A673 (cell line): Measurements from ENCODE around the gene C1orf35. TPM values are rescaled to one million over a fixed set of nuclear protein-coding genes. Genes with fewer than 3 reads are reported as not detected.

ENCODE experiments used
- BruUV-seq: library from RNA; stranded (reverse); fragments of 400-500 nt; replicated peaks from 2 replicates; lab custom pipeline; 2021; lab: Mats Ljungman, UMichigan
- CTCF ChIA-PET: fragments of 300-600 bp; sonication (Branson Sonifier 250); formaldehyde crosslinking; loops from one replicate; lab custom pipeline; 2022; ENCODE audit warnings: antibody characterized with exemption; lab: Charles Lee
- POLR2A ChIA-PET: fragments of 300-600 bp; sonication (Branson Sonifier 250); formaldehyde crosslinking; loops from one replicate; lab custom pipeline; 2022; ENCODE audit warnings: antibody characterized with exemption; ENCODE audit not compliant: low non-redundant PET; lab: Charles Lee
- DNase-seq: peaks from one replicate; pipeline ENCODE4 v3.0.0-alpha.2; 2015; ENCODE audit warnings: low spot score
- H3K27ac ChIP-seq: fragments of 200-600 bp; sonication (generic); 2 replicates; pipeline ENCODE4 v1.5.1; 2016; ENCODE audit warnings: mixed run types, low read depth, mild to moderate bottlenecking, mixed read lengths, antibody characterized with exemption, low read length; ENCODE audit not compliant: poor library complexity, severe bottlenecking
- H3K27me3 ChIP-seq: fragments of 200-600 bp; sonication (generic); replicated peaks from 2 replicates; pipeline ENCODE4 v1.6.1; 2017; ENCODE audit warnings: mixed run types, low read depth, mild to moderate bottlenecking, mixed read lengths, antibody characterized with exemption, low read length; ENCODE audit not compliant: insufficient read depth, poor library complexity
- H3K36me3 ChIP-seq: fragments of 200-600 bp; sonication (generic); 2 replicates; pipeline ENCODE4 v1.6.1; 2016; ENCODE audit warnings: mixed run types, mild to moderate bottlenecking, mixed read lengths, antibody characterized with exemption, low read length; ENCODE audit not compliant: insufficient read depth, poor library complexity, severe bottlenecking
- H3K4me1 ChIP-seq: fragments of 200-600 bp; sonication (generic); 2 replicates; pipeline ENCODE4 v1.6.1; 2017; ENCODE audit warnings: mixed run types, mild to moderate bottlenecking, mixed read lengths, antibody characterized with exemption, low read length; ENCODE audit not compliant: insufficient read depth, poor library complexity, severe bottlenecking
- H3K4me3 ChIP-seq: fragments of 200-600 bp; sonication (generic); 2 replicates; pipeline ENCODE4 v1.5.1; 2016; ENCODE audit warnings: low read depth, mixed run types, mild to moderate bottlenecking, mixed read lengths, low read length; ENCODE audit not compliant: poor library complexity, severe bottlenecking
- H3K9me3 ChIP-seq: fragments of 200-600 bp; sonication (generic); 2 replicates; pipeline ENCODE4 v1.6.1; 2016; ENCODE audit warnings: mixed run types, low read depth, mild to moderate bottlenecking, mixed read lengths, antibody characterized with exemption, low read length; ENCODE audit not compliant: poor library complexity, severe bottlenecking
- EZH2 ChIP-seq: fragments of 200-600 bp; sonication (generic); IDR thresholded peaks from 2 replicates; pipeline ENCODE4 v1.6.1; 2017; ENCODE audit warnings: borderline replicate concordance, low read depth, mild to moderate bottlenecking, mixed read lengths, antibody characterized with exemption, low read length; ENCODE audit not compliant: poor library complexity, severe bottlenecking
- intact Hi-C: fragments of 100-400 bp; cut with micrococcal nuclease; formaldehyde crosslinking; loops from one replicate; pipeline ENCODE4 v1.10.0; 2022; ENCODE audit not compliant: unreplicated experiment
- total RNA-seq: library from RNA; stranded (reverse); gene quantifications from 2 replicates; pipeline ENCODE4 v1.2.3, GENCODE V29; 2021
- TF ChIP-seq, protein P1 (sequence below): fragments of 300-800, 200-600 bp; sonication (generic); conservative IDR thresholded peaks from 2 replicates; pipeline ENCODE4 v1.5.1; 2017; ENCODE audit warnings: low read depth, mild to moderate bottlenecking, antibody characterized with exemption, low read length, moderate library complexity, mixed read lengths

Gene C1orf35
- total RNA-seq, 1 experiment from 2014 or later, result 27.5 TPM

DNA sequence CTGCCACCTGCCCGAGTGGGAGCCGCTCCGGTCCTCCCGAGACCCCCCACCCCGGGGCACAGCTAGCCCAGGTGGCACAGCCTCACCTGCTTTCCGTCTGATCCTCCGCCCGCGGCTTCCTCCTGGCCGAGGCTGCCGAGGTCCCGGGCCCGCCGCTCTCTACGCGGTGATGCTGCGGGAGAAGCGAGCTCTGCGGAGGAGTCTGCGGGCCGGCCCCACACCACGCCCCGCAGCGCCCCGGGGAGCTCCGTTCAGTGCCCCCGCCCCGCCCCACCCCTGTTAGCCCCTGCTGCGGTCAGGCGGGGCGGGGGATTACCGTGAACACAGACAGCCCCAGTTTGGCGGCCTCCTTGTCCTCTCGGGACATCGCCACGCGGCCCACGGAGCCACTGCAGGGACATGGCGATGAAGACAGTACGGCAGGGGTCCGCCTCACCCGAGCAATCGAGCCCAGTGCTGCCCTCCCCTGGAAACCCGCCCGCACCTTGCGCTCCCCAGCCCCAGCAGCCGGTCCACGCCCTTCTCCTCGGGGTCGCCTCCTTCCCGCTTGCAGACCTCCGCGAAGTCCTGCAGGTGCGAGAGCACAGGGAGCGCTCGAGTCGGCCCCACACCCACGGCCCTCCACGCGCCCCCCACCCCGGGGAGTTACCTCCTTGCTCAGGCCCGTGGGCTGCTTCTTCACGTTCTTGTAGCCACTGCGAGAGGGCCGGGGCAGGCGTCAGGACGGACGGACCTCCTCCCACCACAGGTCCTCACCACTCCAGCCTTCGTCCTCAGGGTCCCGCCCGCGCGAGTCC is 933 bp downstream of the C1orf35 start:
- POLR2A ChIA-PET, result interaction anchor here (0.6 kb wide), 1 partner anchor 304 kb away, joined by 6 read pairs; the partner anchor contains the start of gene TRIM11
- Histone ChIP-seq H3K27ac (peak overlapping the region; percentile 88), H3K36me3 (peaks cover 48% of the 10 kb centered on the region), H3K4me3 (peak overlapping the region; percentile 90), H3K4me1 (peaks cover 6% of the 10 kb centered on the region), H3K27me3 (no peaks in the 10 kb centered on the region), H3K9me3 (no peaks in the 10 kb centered on the region)
- DNase-seq, result peak; percentile 69
- intact Hi-C loops, result no loop called here
- TF ChIP-seq, protein P1, sequence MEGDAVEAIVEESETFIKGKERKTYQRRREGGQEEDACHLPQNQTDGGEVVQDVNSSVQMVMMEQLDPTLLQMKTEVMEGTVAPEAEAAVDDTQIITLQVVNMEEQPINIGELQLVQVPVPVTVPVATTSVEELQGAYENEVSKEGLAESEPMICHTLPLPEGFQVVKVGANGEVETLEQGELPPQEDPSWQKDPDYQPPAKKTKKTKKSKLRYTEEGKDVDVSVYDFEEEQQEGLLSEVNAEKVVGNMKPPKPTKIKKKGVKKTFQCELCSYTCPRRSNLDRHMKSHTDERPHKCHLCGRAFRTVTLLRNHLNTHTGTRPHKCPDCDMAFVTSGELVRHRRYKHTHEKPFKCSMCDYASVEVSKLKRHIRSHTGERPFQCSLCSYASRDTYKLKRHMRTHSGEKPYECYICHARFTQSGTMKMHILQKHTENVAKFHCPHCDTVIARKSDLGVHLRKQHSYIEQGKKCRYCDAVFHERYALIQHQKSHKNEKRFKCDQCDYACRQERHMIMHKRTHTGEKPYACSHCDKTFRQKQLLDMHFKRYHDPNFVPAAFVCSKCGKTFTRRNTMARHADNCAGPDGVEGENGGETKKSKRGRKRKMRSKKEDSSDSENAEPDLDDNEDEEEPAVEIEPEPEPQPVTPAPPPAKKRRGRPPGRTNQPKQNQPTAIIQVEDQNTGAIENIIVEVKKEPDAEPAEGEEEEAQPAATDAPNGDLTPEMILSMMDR, result peak; percentile 37
- no peak for TF ChIP-seq EZH2
- BruUV-seq, result no TSS peak
- CTCF ChIA-PET, result interaction anchor here (1.2 kb wide), 1 partner anchor 103 kb away, joined by 3 read pairs; no protein-coding TSS in a partner anchor

DNA sequence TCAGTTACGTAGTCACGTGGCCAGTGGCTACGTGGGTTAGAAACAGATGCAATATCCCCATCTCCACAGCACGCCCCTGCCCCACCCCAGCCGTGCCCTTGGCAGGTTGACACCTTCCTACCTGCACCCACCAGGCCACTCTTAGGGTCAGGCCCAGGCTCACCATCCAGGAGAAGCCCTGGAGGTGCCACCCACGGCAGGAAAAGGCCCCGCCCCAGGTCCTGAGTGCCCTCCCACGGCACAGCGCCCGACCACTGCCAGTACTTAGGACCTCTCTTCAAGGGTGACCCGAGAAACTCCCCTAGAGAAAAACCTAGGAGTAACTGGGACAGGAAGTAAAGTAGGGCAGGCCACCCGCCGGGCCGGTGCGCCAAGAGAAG is 1.5 kb downstream of the C1orf35 start:
- ChIA-PET POLR2A (interaction anchor here (0.6 kb wide), 1 partner anchor 305 kb away, joined by 6 read pairs; the partner anchor contains the start of gene TRIM11), CTCF (interaction anchor here (1.2 kb wide), 1 partner anchor 102 kb away, joined by 3 read pairs; no protein-coding TSS in a partner anchor)
- peaks cover 6% of the 10 kb centered on the region for H3K4me1 ChIP-seq
- TF ChIP-seq EZH2, result no peak
- TF ChIP-seq, protein P1, result no peak
- no peaks in the 10 kb centered on the region for H3K9me3 ChIP-seq
- DNase-seq, result no peak
- BruUV-seq, result no TSS peak
- H3K36me3 ChIP-seq, result peaks cover 52% of the 10 kb centered on the region
- no peaks in the 10 kb centered on the region for H3K27me3 ChIP-seq
- intact Hi-C loops, result no loop called here
- peak overlapping the region; percentile 90 for H3K4me3 ChIP-seq
- H3K27ac ChIP-seq, result peak overlapping the region; percentile 88

DNA sequence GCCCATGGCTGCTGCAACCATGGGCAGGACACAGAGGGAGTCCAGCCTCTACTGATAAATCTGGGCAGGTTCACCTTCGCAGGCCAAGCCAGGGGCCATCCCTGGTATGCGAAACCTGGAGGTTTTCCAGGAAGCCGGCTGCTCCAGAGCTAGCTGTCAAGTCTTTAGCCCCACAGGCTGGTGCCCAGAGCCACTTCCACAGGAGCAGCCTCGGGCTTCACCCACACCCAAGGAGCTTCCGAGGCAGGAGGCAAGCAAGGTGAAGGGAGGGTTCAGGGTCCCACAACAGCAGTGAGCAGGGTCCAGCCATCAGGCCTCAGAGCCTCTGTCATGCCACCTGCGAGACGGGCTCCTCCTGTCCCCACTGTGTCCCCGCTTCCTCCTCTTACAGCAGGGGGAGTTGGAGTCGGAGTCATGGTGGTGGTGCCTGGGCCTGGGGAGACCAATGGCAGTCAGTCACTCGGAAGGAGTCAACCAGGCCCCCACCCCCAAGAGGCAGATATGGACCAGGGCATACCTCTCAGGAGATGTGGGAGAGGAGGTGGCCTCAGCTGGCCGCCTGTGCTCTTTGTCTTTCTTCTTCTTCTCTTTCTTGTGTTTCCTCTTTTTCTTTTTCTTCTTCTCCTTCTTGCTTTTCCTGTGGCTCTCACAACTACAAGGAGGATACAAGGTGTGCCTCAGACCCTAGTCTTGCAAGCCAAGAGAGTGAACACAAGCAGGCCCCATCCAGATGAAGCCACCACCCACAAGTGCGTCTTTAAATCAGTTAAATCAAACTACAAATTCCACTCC is 2.1 kb downstream of the C1orf35 start:
- intact Hi-C loops, result no loop called here
- H3K27me3 ChIP-seq, result no peaks in the 10 kb centered on the region
- TF ChIP-seq, protein P1, result no peak
- ChIA-PET POLR2A (no interaction called here), CTCF (interaction anchor here (1.2 kb wide), 1 partner anchor 102 kb away, joined by 3 read pairs; no protein-coding TSS in a partner anchor)
- H3K36me3 ChIP-seq, result peaks cover 52% of the 10 kb centered on the region
- TSS peak; percentile 78 for BruUV-seq
- no peak overlapping the region for H3K27ac ChIP-seq
- DNase-seq, result no peak
- H3K9me3 ChIP-seq, result no peaks in the 10 kb centered on the region
- H3K4me3 ChIP-seq, result peak overlapping the region; percentile 90
- peaks cover 6% of the 10 kb centered on the region for H3K4me1 ChIP-seq
